Measurements from ENCODE around the gene LRRC59.

Gene LRRC59

DNA sequence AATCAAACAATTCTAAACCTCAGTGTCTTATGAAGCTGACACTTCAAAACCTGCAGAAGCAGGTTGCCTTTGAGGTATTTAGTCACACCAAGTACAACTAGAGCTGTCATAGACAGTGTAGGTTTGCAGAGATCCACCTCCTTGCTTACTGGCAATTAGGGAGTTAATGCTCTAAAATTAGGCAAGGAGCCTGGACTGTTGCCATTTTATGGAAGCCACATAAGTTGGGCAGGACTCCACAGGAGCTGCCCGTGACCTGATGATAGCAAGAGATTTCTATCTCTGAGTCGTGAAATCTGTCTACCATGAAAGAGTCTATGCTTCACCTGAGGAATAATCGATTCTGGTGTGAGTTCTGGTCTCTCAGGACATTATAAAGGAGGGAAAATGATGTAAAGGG is 15.4 kb downstream of the LRRC59 start:
- no peak for DNase-seq

DNA sequence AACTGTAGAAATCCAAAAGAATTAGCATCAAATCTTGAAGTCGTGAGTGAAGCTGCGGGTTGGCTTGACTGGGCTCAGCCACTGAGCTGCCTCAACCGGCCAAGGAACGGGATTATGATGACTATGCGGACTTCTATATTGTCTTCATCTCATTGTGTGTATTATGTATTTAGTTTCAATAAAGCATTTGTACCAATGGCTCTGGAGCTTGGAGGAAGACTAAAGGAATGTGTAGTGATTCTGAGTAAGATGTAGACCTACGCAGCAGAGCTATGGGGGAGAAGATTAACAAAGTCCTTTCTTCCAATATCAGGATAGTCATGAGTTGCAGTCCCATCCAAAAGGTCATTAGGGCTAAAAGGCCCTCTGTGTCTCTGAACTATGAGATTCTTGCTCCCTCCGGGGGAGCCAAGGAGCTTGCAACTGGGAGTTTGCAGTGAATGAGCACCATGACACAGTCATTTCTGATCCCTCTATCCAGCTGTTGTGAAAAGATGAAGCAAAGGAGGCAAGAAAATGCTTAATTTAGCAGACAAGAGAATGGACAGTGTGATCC is 16.0 kb downstream of the LRRC59 start:
- DNase-seq: no peak

DNA sequence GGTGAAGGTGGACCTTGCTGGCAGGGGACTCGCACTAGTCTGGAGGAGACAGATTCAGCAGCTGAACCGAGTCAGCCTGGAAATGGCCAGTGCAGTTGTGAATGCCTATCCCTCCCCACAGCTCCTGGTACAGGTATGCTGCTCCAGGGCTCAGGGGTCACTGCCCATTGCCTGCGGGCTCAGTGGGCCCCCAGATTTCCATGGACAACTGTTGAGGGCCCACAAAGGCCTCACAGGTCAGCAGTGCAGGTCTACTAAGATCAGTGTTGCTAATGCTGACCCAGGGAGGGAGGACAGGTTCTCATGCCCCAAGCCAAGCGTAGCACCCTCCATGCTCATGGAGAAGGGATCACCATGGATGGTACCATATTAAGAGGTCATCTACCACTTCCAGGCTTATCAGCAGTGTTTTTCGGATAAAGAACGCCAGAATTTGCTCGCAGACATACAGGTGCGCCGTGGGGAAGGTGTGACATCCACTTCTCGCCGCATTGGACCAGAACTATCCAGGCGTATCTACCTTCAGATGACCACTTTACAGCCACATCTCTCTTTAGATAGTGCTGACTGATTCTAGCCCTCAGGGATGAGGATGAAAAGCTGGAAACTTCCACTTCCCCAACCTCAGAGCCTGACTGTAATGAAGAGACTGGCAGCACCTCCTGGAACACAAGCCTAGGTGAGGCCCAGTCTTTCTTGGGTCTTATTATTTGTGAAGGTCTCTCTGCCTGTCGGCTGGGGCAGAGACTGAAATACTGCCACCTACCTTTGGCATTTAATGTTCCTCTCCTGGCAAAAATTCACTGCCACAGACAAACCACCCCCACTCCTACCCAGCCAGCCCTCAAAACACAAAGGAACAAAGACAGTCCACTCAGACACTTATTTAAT is 16.7 kb downstream of the LRRC59 start:
- no peak for DNase-seq

DNA sequence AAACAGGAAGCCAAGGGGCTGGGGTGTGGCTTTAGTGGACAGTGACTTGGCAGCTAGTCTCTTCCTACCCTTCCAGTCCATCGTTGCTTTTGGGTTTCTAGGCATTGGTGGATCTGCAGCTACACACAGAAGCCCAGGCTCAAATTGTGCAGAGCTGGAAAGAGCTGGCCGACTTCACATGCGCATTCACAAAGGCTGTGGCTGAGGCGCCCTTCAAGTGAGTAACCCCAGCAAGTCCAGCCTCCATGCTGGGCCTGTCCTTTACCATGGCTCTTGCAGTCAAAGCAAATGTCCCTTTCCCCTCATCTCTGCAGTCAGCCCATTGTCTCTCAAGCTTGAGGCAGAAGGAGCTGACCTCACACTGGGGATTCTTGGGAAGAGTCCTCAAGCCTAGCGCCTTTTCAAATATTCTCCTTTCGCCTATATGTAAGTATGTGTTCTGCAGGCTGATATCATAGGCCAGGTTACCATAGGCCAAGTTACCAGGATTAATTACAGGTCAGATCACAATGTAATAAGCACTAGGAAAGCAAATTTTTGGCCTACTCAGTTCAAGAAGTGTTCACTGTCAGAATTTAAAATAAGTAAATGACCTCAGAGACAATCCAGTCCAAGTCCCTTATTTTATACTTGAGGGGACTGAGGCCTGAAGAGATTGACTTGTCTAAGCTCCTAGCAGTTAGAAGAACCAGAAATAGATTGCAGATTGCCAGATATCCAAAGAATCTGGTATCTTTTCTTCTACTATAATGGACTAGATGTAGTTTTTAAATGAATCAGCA is 17.8 kb downstream of the LRRC59 start:
- no peak for DNase-seq

DNA sequence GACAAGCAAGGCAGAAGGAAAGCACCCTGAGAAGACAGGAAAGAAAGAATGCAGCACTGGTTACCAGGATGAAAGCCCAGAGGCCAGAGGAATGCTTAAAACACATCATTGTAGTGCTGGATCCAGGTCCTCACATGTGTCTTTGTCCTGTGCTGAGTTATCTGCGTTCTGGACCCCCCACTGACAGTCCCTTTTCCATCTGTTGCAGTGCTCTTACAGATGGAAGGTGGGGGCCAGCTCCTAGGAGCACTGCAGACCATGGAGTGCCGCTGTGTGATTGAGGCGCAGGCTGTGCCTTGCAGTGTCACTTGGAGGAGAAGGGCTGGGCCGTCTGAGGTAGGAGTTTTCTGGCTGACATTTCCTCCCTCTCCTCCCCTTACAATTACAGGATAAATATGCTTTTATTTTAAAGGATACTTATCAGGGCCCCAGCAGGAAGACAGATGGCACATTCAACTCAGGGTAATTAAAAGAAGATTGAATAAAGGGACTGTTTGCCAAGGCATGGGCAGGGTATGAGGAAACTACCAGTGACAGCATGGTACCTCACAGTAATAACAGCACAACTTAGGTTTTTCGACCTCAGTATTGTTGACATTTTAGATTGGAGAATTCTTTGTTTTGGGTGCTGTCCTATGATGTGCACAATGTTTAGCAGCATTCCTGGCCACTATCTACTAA is 21.3 kb downstream of the LRRC59 start:
- DNase-seq: no peak

DNA sequence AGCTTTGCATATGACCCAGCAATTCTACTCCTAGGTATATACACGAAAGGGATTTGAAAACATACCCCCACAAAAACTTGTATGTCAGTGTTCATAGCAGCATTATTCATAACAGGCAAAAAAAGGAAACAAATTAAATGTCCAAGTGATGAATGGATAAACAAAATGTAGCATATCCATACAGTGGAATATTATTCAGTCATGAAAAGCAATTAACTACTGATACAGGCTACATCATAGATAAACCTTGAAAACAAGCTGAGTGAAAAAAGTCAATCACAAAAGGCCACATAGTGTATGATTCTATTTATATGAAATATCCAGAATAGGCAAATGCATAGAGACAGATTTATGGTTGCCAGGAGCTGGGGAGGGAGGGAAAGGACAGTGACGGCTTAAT is 23.6 kb downstream of the LRRC59 start:
- DNase-seq: no peak

DNA sequence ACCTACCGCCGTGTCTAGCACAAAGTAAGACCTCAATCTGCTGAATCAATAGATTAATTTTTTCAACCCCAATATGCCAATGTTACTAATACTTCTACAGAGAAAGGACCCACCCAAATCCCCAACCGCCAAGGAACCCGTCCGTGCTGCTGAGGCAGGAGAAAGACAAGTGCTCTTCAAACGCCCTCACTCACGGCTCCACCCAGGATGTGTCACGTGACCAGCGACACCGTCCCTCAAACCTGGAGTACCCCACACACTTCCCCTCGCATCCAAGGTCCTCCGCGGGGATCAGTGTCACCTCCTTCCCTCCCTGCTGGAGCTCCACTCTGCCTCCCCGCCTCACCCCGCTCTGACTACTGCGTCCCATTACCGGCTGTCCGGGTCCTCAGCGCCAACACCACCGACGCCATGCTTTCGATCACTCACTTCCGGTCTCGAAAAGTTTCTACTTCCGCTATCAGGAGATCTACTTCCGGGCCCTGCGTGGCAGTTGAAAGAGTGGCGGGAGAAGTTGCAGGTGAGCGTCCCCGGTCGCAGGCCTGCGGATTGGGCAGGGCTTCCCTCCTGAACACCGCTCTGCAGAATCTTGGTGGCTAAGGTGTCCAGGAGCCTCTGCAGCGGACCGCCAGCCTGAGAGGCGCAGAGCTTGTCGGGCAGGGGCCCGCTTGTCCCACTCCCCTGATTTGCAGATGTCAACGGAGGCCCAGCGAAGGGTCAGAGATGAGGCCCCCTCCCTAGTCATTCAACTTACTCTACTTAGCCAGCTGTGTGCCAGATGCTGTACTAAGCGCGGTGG is 24.4 kb downstream of the LRRC59 start, which contains the start of the genes EME1 and MRPL27:
EME1 (plus strand) TSS at position 472 of the 799 bp plus-strand sequence. CDS start 1,980 bp downstream, outside the sequence.
MRPL27 (minus strand) TSS at position 427 of the 799 bp plus-strand sequence; CDS start at position 413, 14 bp downstream.
- DNase-seq: peak; percentile 83

DNA sequence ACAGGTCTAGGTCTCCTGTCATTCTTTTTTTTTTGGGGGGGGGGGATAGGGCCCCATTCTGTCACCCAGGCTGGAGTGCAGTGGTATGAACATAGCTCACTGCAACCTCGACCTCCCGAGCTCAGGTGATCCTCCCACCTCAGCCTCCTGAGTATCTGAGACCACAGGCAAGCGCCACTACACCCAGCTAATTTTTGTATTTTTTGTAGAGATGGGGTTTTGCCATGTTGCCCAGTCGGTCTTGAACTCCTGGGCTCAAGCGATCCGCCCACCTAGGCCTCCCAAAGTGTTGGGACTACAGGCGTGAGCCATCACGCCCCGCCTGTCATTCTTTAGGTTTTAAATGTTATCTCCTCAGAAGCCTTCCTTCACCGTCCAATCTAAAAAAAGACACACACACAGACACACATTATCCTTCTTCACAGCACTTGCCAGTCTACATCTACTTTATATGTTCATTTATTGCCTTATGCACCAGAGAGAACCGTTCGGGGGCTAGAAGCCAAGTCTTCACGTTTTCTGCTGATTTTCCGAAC is 25.0 kb downstream of the LRRC59 start:
- DNase-seq: no peak

DNA sequence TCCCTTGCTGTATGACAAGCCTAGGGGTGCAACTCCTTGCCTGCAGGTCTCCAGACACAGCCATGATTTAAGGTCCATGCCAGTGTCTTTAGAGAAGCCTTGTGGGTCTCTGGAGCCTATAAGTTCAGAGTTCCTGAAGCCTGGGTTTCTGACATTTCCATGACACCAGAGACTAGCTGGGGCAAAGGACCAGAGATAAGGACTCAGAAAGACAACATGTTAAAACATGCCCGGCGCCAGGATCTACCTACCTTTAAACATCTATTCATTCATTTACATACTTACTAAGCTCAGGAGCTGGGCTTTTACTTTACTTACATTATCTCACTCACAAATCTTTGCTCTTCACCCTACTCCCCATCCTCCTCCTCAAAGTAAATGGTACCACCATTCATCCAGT is 25.8 kb downstream of the LRRC59 start:
- no peak for DNase-seq

DNA sequence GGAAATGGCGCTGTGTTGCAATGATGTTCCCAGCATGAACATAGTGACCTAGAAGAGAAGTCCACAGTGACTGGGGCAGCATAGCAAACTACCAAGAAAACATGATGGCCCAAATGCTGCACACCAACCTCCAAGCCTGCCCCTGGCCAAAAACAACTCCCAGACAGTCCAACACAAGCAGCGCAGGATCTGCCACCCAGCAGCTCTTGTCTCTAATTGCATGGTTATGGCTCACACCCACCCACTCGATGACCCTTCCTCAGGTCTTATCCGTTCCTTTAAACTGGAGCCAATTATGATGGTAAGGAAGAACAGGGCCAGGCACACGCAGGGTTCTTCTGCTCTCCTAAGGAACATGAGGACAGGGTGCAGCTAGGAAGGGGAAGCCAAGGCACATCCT is 27.3 kb downstream of the LRRC59 start:
- no peak for DNase-seq

DNA sequence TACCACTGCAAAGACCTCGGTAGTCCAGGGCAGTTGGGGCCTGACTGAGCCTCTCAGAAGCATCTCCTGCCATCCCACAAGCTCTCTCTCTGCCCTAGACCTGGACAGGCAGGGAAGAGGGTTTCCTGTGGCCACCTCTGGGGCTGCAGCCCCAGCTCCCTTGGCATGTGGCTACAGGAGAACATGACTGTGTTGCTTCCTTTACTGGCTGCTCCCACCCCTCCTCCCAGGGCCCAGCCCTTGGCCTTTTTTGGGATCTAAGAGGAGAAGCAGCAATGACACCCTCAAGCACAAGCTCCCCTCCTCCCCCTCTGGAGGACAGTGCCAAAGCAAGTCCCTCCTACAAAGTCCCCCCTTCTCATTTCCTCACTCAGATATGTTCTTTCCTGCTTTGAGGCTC is 29.9 kb downstream of the LRRC59 start:
- no peak for DNase-seq

DNA sequence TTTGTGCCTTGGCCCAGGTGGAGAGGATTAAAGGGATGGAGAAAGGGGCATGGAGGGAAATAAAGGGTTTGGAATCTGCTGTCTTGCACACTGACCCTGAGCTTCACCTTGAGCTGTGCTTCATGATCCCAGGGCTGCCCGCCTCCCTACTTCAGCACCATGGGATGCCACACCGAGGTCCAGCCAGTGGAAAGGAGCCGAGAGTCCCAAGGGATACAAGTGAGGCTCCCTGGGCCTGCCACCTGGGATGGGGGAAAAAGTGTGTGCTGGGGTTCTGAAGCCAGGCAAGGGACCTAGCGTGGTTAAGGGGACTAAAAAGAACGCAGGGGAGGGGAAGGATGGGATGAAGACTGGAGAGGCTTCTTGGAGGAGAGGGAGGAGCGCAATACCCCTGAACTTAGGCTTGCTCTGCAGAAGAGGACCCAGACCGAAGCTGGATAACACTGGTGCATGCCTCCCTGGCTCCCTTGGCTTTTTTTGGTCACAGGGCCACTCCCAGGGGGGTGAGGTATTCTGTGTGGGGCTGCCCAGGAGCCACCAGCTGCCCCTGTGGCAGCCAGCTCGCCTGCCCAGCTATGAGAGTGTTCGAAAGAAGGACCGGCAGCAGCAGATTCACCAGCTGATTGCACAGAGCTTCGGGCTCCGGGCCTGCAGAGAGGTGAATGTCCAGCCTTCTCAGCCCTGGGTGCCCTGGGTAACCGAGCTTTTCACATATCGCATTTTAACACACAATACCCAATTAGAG is 31.5 kb downstream of the LRRC59 start:
- no peak for DNase-seq

DNA sequence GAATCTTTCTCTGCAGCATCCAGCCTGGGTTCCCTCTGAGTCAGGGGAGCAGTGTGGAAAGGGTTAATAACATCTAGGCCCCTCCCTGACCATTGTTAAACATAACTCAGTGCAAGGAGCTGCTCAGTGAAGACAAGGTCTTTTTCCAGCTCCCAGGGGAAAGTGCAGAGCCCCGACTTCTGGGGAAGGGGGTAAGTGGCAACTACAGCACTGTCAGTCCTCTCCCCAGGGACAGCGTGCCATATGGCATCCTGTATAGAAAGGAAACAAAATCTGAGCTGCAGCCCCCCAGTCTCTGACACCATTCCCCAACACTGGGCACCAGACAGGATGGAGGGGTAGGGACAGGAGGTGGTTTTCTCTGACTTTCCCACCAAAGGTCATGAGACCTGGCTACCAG is 32.2 kb downstream of the LRRC59 start:
- no peak for DNase-seq

DNA sequence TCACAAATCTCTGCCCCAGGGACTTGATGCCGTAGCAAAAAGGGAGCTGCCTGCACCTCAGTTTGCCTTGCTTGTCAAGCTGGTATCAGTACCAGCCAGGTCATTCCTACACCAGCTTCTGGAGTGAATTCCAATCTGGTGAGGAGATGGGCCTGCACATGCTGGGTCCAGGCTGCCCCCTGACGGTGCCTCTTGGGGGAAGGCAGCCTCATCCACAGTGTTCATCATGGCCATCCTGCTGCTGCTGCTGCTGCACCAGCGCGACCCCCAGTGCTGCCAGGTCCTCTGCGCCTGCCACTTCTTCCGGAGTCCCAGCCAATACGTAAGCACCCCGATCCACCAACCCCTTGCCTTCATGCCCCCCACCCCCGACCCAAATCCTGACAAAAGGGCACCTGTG is 32.6 kb downstream of the LRRC59 start:
- DNase-seq: no peak

DNA sequence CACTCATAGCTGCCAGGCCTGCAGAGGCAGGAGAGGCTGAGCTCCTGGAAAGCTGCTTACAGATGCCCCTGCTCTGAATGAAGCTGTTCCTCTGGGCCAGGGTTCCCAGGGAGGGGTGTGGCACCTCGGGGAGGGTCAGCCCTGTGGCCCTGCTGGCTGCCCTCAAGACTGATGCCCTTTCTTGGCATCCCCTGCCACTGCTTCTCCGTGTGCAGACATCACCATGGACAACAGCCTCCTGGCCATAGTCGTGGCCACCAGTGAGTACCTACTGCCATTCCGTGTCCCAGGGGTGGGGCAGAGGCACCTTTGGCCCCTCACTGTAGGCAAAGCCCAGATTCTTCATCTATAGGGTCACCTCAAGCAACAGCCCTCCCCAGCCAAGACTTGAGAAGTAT is 33.3 kb downstream of the LRRC59 start:
- no peak for DNase-seq

DNA sequence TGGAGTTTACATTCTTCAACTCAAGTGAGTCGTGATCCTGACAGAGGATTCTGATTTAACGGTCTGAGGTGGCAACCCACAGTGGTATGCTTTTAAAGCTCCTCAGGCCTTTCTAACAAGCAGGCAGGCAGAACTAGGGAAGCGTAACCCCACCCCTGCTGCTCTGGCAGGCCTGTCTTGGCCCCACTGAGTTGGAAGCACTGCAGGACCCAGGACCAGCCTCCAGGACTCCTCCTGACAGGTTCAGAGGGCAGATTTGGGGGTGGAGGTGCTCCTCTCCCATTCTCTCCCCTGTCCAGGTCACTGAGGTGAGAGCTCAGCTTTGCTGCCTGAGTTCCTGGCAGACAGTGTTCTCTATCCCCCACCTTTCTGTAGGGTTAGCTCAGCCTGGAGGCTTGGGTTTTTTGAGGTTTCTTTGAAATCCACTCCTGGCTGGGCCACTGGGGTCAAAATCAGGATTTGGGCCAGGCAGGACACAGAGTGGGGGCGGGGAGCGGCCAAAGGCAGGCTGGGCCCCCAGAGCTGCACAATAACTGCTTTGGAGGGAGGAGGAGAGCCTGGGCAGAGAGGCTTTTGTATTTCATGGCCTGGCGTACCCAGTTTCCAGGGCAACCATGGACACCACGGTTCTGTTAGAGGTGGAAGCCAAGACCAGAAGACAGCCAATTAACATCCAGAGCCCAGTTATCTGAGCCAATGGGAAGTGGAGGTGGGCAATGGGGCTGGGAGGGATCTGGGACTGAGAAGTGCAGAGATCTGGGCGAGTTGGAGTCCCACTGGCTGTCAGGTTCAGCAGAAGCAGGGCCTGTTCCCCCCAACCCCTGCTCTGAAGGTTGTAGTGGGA is 33.9 kb downstream of the LRRC59 start:
- DNase-seq: no peak

DNA sequence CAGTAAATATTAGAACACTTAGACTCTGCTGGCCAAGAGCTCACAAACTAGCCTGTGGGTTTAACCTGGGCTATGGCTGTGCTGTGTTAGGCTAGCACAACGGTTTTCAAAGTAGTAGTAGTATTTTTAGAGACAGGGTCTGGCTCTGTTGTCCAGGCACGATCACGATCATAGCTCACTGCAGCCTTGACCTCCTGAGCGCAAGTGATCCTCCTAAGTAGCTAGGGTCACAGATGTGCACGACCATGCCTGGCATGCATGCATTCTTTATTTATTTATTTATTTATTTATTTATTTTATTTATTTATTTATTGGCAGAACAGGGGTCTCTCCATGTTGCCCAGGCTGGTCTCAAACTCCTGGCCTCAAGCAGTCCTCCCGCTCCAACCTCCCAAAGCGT is 34.7 kb downstream of the LRRC59 start:
- DNase-seq: no peak

DNA sequence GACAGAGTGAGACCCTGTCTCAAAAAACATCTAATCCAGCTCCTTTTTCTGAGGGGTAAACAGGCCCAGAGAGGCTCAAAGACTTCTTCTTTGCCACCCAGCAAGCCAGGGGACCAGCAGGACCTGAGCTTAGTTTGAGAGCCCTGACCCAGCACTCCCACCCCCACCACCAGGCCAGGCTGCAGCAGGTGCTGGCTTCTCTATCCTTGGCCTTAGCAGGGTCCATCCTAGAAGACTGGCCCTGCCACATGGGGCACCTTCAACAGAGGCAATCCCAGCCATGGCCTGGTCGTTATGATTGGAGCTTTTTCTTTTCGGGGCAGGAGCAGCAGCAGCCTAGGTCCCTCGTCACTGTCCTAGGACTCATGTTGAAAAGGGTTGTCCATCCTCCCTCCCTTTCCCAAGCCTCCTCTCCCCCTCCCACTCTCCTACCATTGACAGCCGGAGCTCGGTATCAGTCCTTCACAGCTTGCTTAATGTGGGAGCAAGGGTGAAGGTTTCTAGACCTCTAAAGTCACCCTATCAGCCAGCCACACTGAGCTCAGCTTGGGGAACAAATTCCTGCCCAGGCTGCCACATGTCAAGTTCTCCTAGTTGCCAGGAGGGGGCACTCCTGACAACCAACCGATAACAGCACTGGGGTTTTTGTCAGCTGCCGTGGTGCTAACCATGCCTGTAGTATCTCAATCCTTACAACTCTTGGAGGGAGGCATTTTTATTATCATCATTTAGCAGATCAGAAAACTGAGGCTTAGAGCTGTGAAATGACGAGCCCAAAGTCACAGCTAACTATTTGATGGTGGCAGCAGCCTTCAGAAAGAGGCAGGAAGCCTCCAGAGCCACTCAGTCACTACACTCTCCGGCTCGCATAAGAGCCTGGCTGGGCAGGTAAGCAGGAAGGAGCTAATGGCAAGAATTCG is 35.5 kb downstream of the LRRC59 start:
- DNase-seq: peak; percentile 51
